GM12878 (cell line): ENCODE measurements around the gene PTPRN2. TPM values are rescaled to one million over a fixed set of nuclear protein-coding genes. Genes with fewer than 3 reads are reported as not detected.

ENCODE experiments used
- ATAC-seq: fragments of 200-7000 bp; cut with Tn5 transposase; 3 replicates; pipeline ENCODE4 v1.9.1; 2020; ENCODE audit warnings: mild to moderate bottlenecking, moderate library complexity
- BruUV-seq: library from RNA; stranded (reverse); fragments of 400-500 nt; replicated peaks from 2 replicates; lab custom pipeline; 2021; lab: Mats Ljungman, UMichigan
- CTCF ChIA-PET: fragments of 300-600 bp; sonication (Branson Sonifier 250); formaldehyde crosslinking; extraction: SDS; loops from one replicate; lab custom pipeline; 2021; ENCODE audit warnings: inconsistent platforms; lab: Yijun Ruan, JAX
- POLR2A ChIA-PET: fragments of 350-600 bp; formaldehyde crosslinking; extraction: SDS; loops from one replicate; lab custom pipeline; 2021; ENCODE audit warnings: inconsistent platforms; lab: Charles Lee
- RAD21 ChIA-PET: fragments of 300-600 bp; sonication (Branson Sonifier 250); formaldehyde crosslinking; loops from one replicate; lab custom pipeline; 2023; ENCODE audit warnings: antibody characterized with exemption; ENCODE audit not compliant: unreplicated experiment; lab: Charles Lee
- SMC1A ChIA-PET: fragments of 300-600 bp; sonication (Branson Sonifier 250); formaldehyde crosslinking; loops from one replicate; lab custom pipeline; 2023; ENCODE audit not compliant: unreplicated experiment, uncharacterized antibody; lab: Charles Lee
- DNase-seq: peaks from one replicate; pipeline ENCODE4 v3.0.0-alpha.2; 2011; ENCODE audit warnings: low read depth, low spot score
- FAIRE-seq: peaks from 3 replicates; lab custom pipeline; 2011; peaks lifted over from hg19 to GRCh38; lab: Jason Lieb, UNC
- H2AFZ ChIP-seq: 2 replicates; pipeline ENCODE4 v1.6.0; 2011; ENCODE audit warnings: low read depth, low read length, control low read depth; ENCODE audit not compliant: control insufficient read depth
- H3K27ac ChIP-seq: 2 replicates; pipeline ENCODE4 v1.5.1; 2011; ENCODE audit warnings: control low read depth; ENCODE audit not compliant: control insufficient read depth, insufficient read depth
- H3K27me3 ChIP-seq, 2 experiments: replicated peaks in 1 of 2; 2 replicates each; pipeline versions ENCODE4 v1.6.0 to v1.6.1; 2011; ENCODE audit warnings: low read length in 1 of 2; ENCODE audit not compliant: control insufficient read depth in 2 of 2, insufficient read depth in 2 of 2
- H3K36me3 ChIP-seq, 2 experiments: 2 replicates each; pipeline ENCODE4 v1.5.1; 2011; ENCODE audit warnings: low read length in 1 of 2; ENCODE audit not compliant: control insufficient read depth in 2 of 2, insufficient read depth in 2 of 2
- H3K4me1 ChIP-seq: 2 replicates; pipeline ENCODE4 v1.6.1; 2011; ENCODE audit warnings: mild to moderate bottlenecking, low read length, moderate library complexity, mixed read lengths; ENCODE audit not compliant: control insufficient read depth, insufficient read depth
- H3K4me2 ChIP-seq: 2 replicates; pipeline ENCODE4 v1.6.0; 2011; ENCODE audit warnings: control low read depth; ENCODE audit not compliant: control insufficient read depth, insufficient read depth
- H3K4me3 ChIP-seq: fragments of 200-600 bp; sonication (generic); 2 replicates; pipeline ENCODE4 v1.5.1; 2016
- H3K79me2 ChIP-seq: 2 replicates; pipeline ENCODE4 v1.6.0; 2011; ENCODE audit warnings: low read length; ENCODE audit not compliant: control insufficient read depth, insufficient read depth
- H3K9ac ChIP-seq: 2 replicates; pipeline ENCODE4 v1.8.0; 2011; ENCODE audit warnings: low read length, control low read depth, mixed read lengths; ENCODE audit not compliant: control insufficient read depth, insufficient read depth
- H3K9me3 ChIP-seq: replicated peaks from 3 replicates; pipeline ENCODE4 v1.5.1; 2011; ENCODE audit warnings: mild to moderate bottlenecking, low read length; ENCODE audit not compliant: control insufficient read depth, insufficient read depth
- H4K20me1 ChIP-seq: 2 replicates; pipeline ENCODE4 v1.6.0; 2011; ENCODE audit not compliant: control insufficient read depth, insufficient read depth
- BHLHE40 ChIP-seq, 2 experiments: fragments of 450-650 bp in 1 of 2; IDR thresholded peaks; 2 replicates each; pipeline ENCODE4 v1.6.1; 2011 to 2017; ENCODE audit warnings: low read depth in 2 of 2, borderline replicate concordance in 1 of 2, improper control_type of control experiment in 1 of 2, low read length in 1 of 2, mild to moderate bottlenecking in 1 of 2
- CBFB ChIP-seq: IDR thresholded peaks from 2 replicates; pipeline ENCODE4 v1.6.1; 2016; ENCODE audit warnings: antibody characterized with exemption, low read depth
- HCFC1 ChIP-seq: fragments of 150-350 bp; IDR thresholded peaks from 2 replicates; pipeline ENCODE4 v1.6.1; 2014; ENCODE audit warnings: low read length
- HSF1 ChIP-seq: fragments of 150-350 bp; IDR thresholded peaks from 2 replicates; pipeline ENCODE4 v1.6.1; 2014; ENCODE audit warnings: mild to moderate bottlenecking, low read depth, low read length
- KAT2A ChIP-seq: conservative IDR thresholded peaks from 2 replicates; pipeline ENCODE4 v1.6.1; 2011; ENCODE audit warnings: low read depth, low read length; ENCODE audit not compliant: control insufficient read depth
- TCF12 ChIP-seq: IDR thresholded peaks from 2 replicates; pipeline ENCODE4 v1.6.1; 2011; ENCODE audit warnings: low read depth, mild to moderate bottlenecking, low read length
- WRNIP1 ChIP-seq: IDR thresholded peaks from 2 replicates; pipeline ENCODE4 v1.6.1; 2011; ENCODE audit warnings: low read depth, low read length, improper control_type of control experiment, borderline replicate concordance
- WGBS: methylation state at CpG from one replicate; pipeline ENCODE4 v1.1.6; 2016; ENCODE audit warnings: low lambda C conversion rate; ENCODE audit not compliant: insufficient replicate concordance, insufficient coverage; ENCODE audit errors: missing lambda C conversion rate; 5-methylcytosine and 5-hydroxymethylcytosine counted together
- in situ Hi-C: fragments of 300-500 bp; cut with MboI; formaldehyde crosslinking; loops from 9 replicates; pipeline ENCODE4 v1.14.3; 2018; ENCODE audit warnings: mixed read lengths
- intact Hi-C: fragments of 100-400 bp; cut with micrococcal nuclease; formaldehyde crosslinking; loops from one replicate; pipeline ENCODE4 v1.14.2; 2022; ENCODE audit not compliant: unreplicated experiment
- polyA plus RNA-seq, 11 experiments: library from polyadenylated mRNA; depleted of rRNA in 4 of 11; unstranded in 6 of 11; stranded (reverse) in 5 of 11; fragments of >200 nt; fragmentation: Nextera tagmentation in 4 of 11; fragmentation: Illumina TruSeq in 1 of 11; extraction: Ambion mirVana in 4 of 11; extraction: Trizol in 1 of 11; gene quantifications; 1 replicate in 1 of 11; 2 replicates in 10 of 11; pipeline versions ENCODE4 v1.2.1 to v1.2.3, GENCODE V29; 2011 to 2016; ENCODE audit warnings: inconsistent platforms in 2 of 11, missing spikeins in 2 of 11, low read depth in 1 of 11
- total RNA-seq, 4 experiments: library from RNA; depleted of rRNA in 3 of 4; stranded (reverse); fragments of >200 nt in 3 of 4; fragmentation: Illumina TruSeq in 1 of 4; extraction: Trizol in 1 of 4; gene quantifications; 2 replicates each; pipeline versions ENCODE4 v1.2.1 to v1.2.3, GENCODE V29; 2013 to 2021

The PTPRN2 gene
- total and polyA plus RNA-seq, 10 of the 15 experiments (the other 5 are each of a cell fraction or from before 2014, with no cell fraction given) = 5.4 TPM; not detected in 9

GRCh38 chr7:158121441-158122045 is 466.1 kb downstream of the PTPRN2 start:
- Histone ChIP-seq H3K27me3 (no peaks in the 10 kb centered on the region), H3K36me3 (no peaks in the 10 kb centered on the region), H3K9ac (no peak overlapping the region), H3K9me3 (no peaks in the 10 kb centered on the region; the same call in 2 of the 3 replicates), H3K4me2 (no peak overlapping the region), H3K4me1 (no peaks in the 10 kb centered on the region), H3K4me3 (no peak overlapping the region), H2AFZ (no peak overlapping the region), H3K27ac (no peak overlapping the region), H3K79me2 (no peaks in the 10 kb centered on the region), H4K20me1 (no peaks in the 10 kb centered on the region)
- ChIA-PET SMC1A (no interaction called here), CTCF (no interaction called here), POLR2A (no interaction called here), RAD21 (no interaction called here)
- intact Hi-C loops (no loop called here), in situ Hi-C loops (no loop called here)
- FAIRE-seq (no peak), DNase-seq (no peak), ATAC-seq (no peak)
- 15% methylated on average over 11 of the region's 11 CpGs for WGBS
- TF ChIP-seq HSF1 (no peak), TCF12 (no peak), KAT2A (no peak), HCFC1 (no peak), WRNIP1 (no peak), CBFB (no peak), BHLHE40 (IDR thresholded peaks at IDR 0.05; ENCODE audit: borderline replicate concordance in 1 of 2, low read depth in 2 of 2, low read length in 1 of 2) (no peak)
- BruUV-seq = no TSS peak
